GM19455 (cell line): ENCODE measurements around the gene FBXO10.
"Not testable (repeated sequence)": the region's sequence is repeated elsewhere in the genome, so short reads cannot be mapped to it uniquely, and the experiment has no call there.

Source experiments
- ATAC-seq: cut with Tn5 transposase; IDR thresholded peaks from one replicate; pipeline ENCODE4 v1.9.1; 2021; ENCODE audit not compliant: unreplicated experiment

The FBXO10 gene

DNA sequence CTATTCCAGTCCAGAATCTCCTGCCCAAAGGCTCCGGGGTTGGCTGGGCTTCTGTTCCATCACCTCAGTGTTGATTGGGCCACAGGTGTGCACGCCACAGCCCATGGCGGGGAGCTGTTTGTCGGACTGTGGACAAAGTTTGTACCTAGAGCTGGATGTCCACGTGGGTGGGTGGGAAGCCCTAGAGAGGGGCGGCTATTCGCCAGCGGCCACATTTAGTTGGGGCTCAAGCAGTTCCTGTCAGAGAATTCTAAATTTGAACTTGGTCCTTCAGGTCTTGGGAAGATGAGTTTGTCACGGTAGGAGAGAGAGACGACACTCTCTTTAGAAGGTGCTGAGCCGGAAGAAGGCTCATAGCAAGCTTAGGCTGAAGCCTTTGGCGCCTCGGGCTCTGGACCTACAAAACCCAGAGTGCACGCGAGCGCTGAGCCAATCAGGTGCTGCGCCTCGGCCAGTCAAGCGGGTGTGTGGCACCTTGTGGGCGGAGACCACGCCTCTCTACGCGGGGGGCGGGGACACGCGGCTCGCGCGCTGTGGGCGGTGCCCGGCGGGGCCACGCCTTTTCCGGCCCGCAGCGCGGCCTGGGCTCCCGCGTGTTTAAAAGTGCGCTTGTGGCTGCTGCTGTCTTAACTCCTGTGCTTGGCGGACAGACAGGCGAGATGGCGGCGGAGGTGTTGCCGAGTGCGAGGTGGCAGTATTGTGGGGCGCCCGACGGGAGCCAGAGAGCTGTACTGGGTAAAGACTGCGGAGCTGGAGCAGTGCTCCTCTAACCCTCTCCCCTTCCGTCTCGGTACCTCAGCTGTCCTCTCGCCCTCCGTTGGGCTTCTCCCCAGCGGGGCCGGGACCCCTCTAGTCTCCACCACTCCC lies 90.6 kb downstream of the FBXO10 start, which contains the start of gene POLR1E:
Gene POLR1E (plus strand): TSS at position 560 of the 867 bp plus-strand sequence. CDS start 100 bp downstream, at position 660.
- peak; percentile 98 for ATAC-seq

DNA sequence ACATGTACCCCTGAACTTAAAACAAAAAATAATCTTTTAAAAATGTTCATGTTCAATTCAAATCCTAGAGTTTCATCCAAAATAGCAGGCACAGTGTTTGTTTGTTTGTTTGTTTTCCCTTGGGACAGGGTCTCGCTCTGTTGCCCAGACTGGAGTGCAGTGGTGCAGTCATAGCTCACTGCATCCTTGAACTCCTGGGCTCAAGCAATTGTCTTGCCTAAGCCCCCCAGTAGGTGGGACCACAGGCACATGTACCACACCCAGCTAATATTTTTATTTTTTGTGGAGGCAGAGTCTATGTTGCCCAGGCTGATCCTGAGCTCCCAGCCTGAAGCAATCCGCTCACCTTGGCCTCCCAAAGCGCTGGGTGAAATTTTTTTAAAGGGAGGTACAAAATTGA lies 95.4 kb downstream of the FBXO10 start:
- no peak for ATAC-seq

GRCh38 chr9:37477987-37478619 lies 98.1 kb downstream of the FBXO10 start:
- ATAC-seq: not testable (repeated sequence)

GRCh38 chr9:37477443-37477842 lies 98.7 kb downstream of the FBXO10 start:
- ATAC-seq: not testable (repeated sequence)

- ATAC-seq: no peak
These were observed 99.2 kb downstream of the FBXO10 start for GRCh38 chr9:37476930-37477329.

- ATAC-seq: no peak
These were observed 101.7 kb downstream of the FBXO10 start for GRCh38 chr9:37474438-37474837.

GRCh38 chr9:37473982-37474381 lies 102.2 kb downstream of the FBXO10 start:
- ATAC-seq: not testable (repeated sequence)

DNA sequence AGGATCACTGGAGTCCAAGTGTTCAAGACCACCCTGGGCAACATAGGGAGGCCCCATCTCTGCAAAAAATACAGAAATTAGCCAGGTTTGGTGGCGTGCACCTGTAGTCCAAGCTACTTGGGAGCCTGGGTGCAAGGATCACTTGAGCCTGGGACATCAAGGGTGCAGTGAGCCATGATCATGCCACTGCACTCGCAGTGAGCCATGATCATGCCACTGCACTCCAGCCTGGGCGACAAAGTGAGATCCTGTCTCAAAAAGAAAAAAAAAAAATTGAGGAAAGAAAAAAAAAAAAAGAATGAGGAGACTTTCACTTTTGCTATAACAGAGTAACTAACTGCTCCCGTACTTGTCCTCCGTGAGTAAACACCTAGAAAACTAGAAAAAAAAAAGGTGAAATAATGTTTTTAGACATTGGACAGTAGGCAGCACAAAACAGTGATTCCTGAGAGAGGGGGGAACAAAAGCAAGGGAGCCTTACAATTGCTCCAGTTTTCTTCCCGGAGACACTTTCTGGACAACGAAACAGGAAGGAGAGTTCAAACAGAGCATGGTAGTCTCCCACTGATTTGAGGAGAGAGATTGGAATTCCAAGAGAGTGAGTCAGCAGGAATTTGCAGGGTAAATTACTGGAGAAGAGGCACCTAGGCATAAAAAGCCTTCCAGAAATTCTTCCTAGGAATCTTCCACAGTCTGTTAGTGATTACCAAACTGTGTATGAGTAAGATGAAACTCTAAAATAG lies 104.1 kb downstream of the FBXO10 start:
- ATAC-seq: no peak

DNA sequence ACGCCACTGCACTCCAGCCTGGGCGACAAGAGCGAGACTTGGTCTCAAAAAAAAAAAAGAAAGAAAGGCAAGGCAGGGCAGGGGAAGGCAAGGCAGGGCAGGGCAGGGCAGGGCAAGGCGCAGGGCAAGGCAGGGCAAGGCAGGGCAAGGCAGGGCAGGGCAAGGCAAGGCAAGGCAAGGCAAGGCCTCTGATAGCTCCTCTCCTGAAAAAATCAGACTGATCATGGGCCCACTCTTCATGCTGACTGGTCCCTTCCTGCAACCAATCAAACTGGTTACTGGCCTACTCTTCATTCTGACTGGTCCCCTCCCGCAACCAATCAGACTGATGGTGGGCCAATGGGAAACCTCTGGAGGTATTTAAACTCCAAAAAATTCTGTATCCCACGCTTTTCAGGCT lies 107.6 kb downstream of the FBXO10 start:
- no peak for ATAC-seq

GRCh38 chr9:37467530-37467929 lies 108.7 kb downstream of the FBXO10 start:
- not testable (repeated sequence) for ATAC-seq

DNA sequence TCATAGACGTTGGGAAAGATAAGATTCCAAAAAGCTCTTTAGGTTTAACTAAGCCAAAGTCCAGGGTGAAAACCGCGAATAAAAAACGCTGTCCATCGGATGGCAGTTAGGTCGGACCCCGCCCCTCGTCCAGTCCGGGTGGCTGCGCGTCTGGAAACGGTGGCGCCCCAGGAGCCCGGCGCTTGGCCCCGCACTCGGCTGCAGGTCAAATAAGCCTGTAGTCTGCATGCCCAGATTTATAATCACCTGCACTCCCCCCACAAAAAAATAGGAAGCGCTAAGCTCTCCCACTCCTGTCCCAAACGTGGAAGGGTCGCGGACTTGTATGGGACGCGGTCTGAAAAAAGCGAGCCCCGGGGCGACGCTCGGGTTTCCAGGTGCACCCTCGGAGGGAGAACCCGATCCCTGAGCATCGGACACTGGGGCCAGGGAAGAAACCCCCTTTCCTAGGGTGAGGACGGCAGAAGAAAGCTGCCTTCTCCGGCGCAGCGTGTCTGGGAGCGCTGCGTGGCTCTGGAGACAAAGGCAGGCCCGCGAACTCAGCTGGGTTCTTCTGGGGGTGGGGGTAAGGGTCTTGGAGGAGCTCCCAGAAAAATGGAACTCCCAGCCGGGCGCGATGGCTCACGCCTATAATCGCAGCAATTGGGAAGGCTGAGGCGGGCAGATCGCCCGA lies 110.0 kb downstream of the FBXO10 start:
- ATAC-seq: peak; percentile 1

DNA sequence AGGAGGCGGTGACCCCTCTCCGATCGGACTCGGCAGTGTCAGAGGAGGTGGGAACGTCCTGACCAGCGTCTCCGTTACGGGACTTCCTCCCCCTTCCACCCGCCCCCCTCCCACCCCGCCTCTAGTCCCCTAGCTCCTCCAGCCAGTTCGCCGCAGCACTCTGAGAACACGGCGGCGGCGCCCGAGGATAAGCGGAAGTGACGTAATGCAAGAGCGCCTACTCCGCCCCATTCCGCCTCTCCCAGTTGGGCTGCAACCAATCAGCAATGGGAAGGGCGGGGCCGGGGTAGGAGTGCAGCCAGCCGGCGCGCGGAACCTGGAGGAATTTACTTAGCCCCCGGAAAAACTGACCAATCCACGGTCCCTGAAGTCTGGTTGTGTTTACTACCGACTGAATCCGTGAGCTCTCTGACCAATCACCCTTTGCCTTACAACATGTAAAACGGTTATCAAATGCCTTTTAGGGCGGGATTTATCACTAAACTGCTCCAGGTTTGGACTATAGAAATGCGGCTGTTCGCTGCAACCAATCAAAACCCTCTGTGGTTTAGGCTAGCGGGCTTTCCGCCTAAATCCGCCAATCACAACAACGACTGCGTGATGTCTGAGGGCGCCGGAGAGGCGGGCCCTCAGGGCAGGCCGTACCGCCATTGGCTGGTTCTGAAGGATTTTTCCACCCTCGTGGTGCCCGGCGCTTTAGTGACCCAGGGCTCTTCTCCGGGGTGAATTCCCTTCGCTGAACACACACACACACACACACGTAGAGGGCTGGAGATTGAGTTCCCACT lies 110.7 kb downstream of the FBXO10 start, which contains the start of gene ZBTB5:
Gene ZBTB5 (minus strand): TSS at position 202 of the 788 bp plus-strand sequence. CDS start 22,899 bp downstream, outside the sequence.
- ATAC-seq: peak; percentile 84

DNA sequence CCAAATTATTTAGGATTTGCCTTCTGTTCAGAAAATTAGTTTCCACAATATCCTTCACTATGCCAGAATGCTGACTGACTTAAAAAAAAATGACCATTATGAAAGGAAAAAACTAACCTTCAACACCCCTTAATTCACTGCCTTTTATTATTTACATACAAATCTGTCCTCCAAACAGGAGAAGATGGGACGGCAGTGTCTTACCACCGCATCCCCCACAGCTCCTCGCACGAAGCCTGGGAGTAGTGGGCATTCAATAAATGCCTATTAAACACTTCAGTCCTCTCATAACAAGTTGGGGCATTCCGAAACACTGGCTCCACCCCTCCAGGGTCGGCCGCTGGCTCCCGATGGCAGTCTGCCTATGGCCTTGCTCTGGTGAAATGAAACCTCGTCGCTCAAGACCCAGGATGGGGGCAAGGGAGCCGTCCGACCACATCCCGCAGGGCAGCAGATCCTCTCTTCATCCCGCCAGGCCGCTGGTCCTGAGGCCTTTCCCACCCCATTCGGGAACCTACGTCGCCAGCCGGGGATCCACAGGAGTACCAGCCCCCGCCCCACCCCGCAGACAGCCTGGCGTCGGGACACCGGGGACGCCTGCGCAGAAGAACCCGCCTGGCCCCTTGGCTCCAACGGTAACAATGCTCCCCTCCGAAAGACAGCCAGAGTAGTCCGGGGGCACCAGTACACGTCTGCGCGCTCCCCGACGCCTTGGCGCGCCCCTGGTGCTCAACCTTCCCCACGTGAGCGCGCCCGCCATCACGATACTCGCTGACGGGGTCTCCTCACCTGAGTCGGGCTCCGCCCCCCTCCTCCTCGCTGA lies 111.5 kb downstream of the FBXO10 start:
- ATAC-seq: peak; percentile 43

GRCh38 chr9:37464006-37464405 lies 112.2 kb downstream of the FBXO10 start:
- ATAC-seq: no peak
